ENCODE data around the gene TYK2. TPM values are rescaled to one million over a fixed set of nuclear protein-coding genes. Genes with fewer than 3 reads are reported as not detected.
A peak's percentile ranks its signal among the peaks of the same experiment; 100 is the strongest.
"Not testable (repeated sequence)": the region's sequence is repeated elsewhere in the genome, so short reads cannot be mapped to it uniquely, and the experiment has no call there.

The TYK2 gene
- total RNA-seq, 1 donor from 2014 or later = 143 TPM

GRCh38 chr19:10389863-10390262, 9.5 kb upstream of the TYK2 start:
- Mint-ChIP-seq H3K27ac (ENCODE audit: unreplicated experiment) (peak overlapping the region; percentile 48), H3K36me3 (ENCODE audit: low read depth, unreplicated experiment) (peaks cover 14% of the 10 kb centered on the region), H3K27me3 (ENCODE audit: unreplicated experiment) (peaks cover 8% of the 10 kb centered on the region), H3K4me3 (ENCODE audit: unreplicated experiment) (no peak overlapping the region), H3K4me1 (ENCODE audit: unreplicated experiment) (no peaks in the 10 kb centered on the region), H3K9me3 (ENCODE audit: unreplicated experiment) (no peaks in the 10 kb centered on the region)
- no peak for TF ChIP-seq CTCF (IDR thresholded peaks at IDR 0.05; ENCODE audit: unreplicated experiment)
- DNase-seq (ENCODE audit: low spot score) = no peak

- H3K4me1 Mint-ChIP-seq (ENCODE audit: unreplicated experiment) = no peaks in the 10 kb centered on the region
- peak; percentile 98 for TF ChIP-seq CTCF (IDR thresholded peaks at IDR 0.05; ENCODE audit: unreplicated experiment)
- H3K27me3 Mint-ChIP-seq (ENCODE audit: unreplicated experiment) = peaks cover 8% of the 10 kb centered on the region
- peaks cover 14% of the 10 kb centered on the region for H3K36me3 Mint-ChIP-seq (ENCODE audit: low read depth, unreplicated experiment)
- peak overlapping the region; percentile 37 for H3K4me3 Mint-ChIP-seq (ENCODE audit: unreplicated experiment)
- peak; percentile 91 for DNase-seq (ENCODE audit: low spot score)
- peak overlapping the region; percentile 48 for H3K27ac Mint-ChIP-seq (ENCODE audit: unreplicated experiment)
- H3K9me3 Mint-ChIP-seq (ENCODE audit: unreplicated experiment) = no peaks in the 10 kb centered on the region
Measured at GRCh38 chr19:10388957-10389356, 8.6 kb upstream of the TYK2 start.

GRCh38 chr19:10384580-10384979, 4.2 kb upstream of the TYK2 start:
- no peak for TF ChIP-seq CTCF (IDR thresholded peaks at IDR 0.05; ENCODE audit: unreplicated experiment)
- H3K9me3 Mint-ChIP-seq (ENCODE audit: unreplicated experiment) = no peaks in the 10 kb centered on the region
- no peak for DNase-seq (ENCODE audit: low spot score)
- H3K4me1 Mint-ChIP-seq (ENCODE audit: unreplicated experiment) = peaks cover 12% of the 10 kb centered on the region
- H3K27me3 Mint-ChIP-seq (ENCODE audit: unreplicated experiment) = peaks cover 4% of the 10 kb centered on the region
- no peak overlapping the region for H3K27ac Mint-ChIP-seq (ENCODE audit: unreplicated experiment)
- peaks cover 10% of the 10 kb centered on the region for H3K36me3 Mint-ChIP-seq (ENCODE audit: low read depth, unreplicated experiment)
- H3K4me3 Mint-ChIP-seq (ENCODE audit: unreplicated experiment) = no peak overlapping the region

- not testable (repeated sequence) for H3K9me3 Mint-ChIP-seq (ENCODE audit: unreplicated experiment); H3K27ac Mint-ChIP-seq (ENCODE audit: unreplicated experiment); H3K4me3 Mint-ChIP-seq (ENCODE audit: unreplicated experiment); DNase-seq (ENCODE audit: low spot score); H3K27me3 Mint-ChIP-seq (ENCODE audit: unreplicated experiment)
- peaks cover 14% of the 10 kb centered on the region for H3K4me1 Mint-ChIP-seq (ENCODE audit: unreplicated experiment)
- H3K36me3 Mint-ChIP-seq (ENCODE audit: low read depth, unreplicated experiment) = peaks cover 14% of the 10 kb centered on the region
Measured at GRCh38 chr19:10383223-10383499, 2.8 kb upstream of the TYK2 start.

GRCh38 chr19:10379880-10380312, 476 bp downstream of the TYK2 start:
- Mint-ChIP-seq H3K4me1 (ENCODE audit: unreplicated experiment) (peaks cover 14% of the 10 kb centered on the region), H3K27me3 (ENCODE audit: unreplicated experiment) (no peaks in the 10 kb centered on the region), H3K36me3 (ENCODE audit: low read depth, unreplicated experiment) (peaks cover 20% of the 10 kb centered on the region), H3K27ac (ENCODE audit: unreplicated experiment) (peak overlapping the region; percentile 18), H3K4me3 (ENCODE audit: unreplicated experiment) (peak overlapping the region; percentile 96), H3K9me3 (ENCODE audit: unreplicated experiment) (no peaks in the 10 kb centered on the region)
- no peak for DNase-seq (ENCODE audit: low spot score)
- TF ChIP-seq CTCF (IDR thresholded peaks at IDR 0.05; ENCODE audit: unreplicated experiment) = no peak

GRCh38 chr19:10378124-10378523, 2.2 kb downstream of the TYK2 start:
- no peak overlapping the region for H3K27ac Mint-ChIP-seq (ENCODE audit: unreplicated experiment)
- no peak for TF ChIP-seq CTCF (IDR thresholded peaks at IDR 0.05; ENCODE audit: unreplicated experiment)
- H3K36me3 Mint-ChIP-seq (ENCODE audit: low read depth, unreplicated experiment) = peaks cover 21% of the 10 kb centered on the region
- no peaks in the 10 kb centered on the region for H3K27me3 Mint-ChIP-seq (ENCODE audit: unreplicated experiment)
- H3K9me3 Mint-ChIP-seq (ENCODE audit: unreplicated experiment) = no peaks in the 10 kb centered on the region
- no peak for DNase-seq (ENCODE audit: low spot score)
- H3K4me3 Mint-ChIP-seq (ENCODE audit: unreplicated experiment) = no peak overlapping the region
- peaks cover 14% of the 10 kb centered on the region for H3K4me1 Mint-ChIP-seq (ENCODE audit: unreplicated experiment)

GRCh38 chr19:10377140-10377640, 3.2 kb downstream of the TYK2 start:
- peaks cover 21% of the 10 kb centered on the region for H3K36me3 Mint-ChIP-seq (ENCODE audit: low read depth, unreplicated experiment)
- H3K9me3 Mint-ChIP-seq (ENCODE audit: unreplicated experiment); H3K27ac Mint-ChIP-seq (ENCODE audit: unreplicated experiment); H3K27me3 Mint-ChIP-seq (ENCODE audit: unreplicated experiment); DNase-seq (ENCODE audit: low spot score): not testable (repeated sequence)
- peak overlapping the region; percentile 67 for H3K4me3 Mint-ChIP-seq (ENCODE audit: unreplicated experiment)
- H3K4me1 Mint-ChIP-seq (ENCODE audit: unreplicated experiment) = peaks cover 14% of the 10 kb centered on the region
